Activated effector memory CD4-positive, alpha-beta T cell treated with anti-CD3 and anti-CD28 coated beads, Interleukin-2, amount 50 U/mL, for 16 hours (primary cell): ENCODE measurements around the gene ESR2.

ENCODE experiments used
- DNase-seq: peaks from one replicate; pipeline ENCODE4 v3.0.0-alpha.2; 2020

ESR2 gene

DNA sequence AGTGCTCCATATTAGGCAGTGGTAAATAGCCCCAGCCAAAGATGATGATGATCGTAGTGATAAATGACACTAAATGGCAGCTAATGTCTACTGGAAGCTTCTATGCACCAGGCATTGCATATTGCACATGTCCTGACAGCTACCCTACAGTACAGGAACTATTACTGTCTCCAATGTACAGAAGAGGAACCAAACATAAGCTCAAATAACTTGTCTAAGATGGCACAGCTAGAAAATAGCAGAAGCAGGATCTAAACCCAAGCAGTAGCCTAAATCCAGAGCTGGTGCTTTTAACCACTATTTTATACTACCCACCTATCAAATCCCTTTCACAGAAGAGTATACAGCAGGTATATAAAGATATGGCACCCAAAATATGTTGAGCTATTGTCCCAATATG is 28.9 kb downstream of the ESR2 start:
- DNase-seq: no peak

DNA sequence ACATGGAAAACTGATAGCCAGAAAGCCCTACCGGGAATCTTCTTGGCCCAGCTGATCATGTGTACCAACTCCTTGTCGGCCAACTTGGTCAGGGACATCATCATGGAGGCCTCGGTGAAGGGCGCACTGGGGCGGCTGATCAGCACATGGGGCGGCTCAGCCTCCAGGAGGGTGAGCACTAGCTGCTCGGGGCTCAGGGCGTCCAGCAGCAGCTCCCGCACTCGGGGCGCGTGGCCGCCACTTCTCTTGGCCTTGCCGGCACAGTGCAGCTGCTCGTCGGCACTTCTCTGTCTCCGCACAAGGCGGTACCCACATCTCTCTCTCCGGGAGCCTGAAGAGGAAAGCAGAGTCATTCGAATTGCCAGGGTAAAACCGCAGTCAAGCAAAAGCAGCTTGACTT is 33.8 kb downstream of the ESR2 start:
- DNase-seq: no peak

DNA sequence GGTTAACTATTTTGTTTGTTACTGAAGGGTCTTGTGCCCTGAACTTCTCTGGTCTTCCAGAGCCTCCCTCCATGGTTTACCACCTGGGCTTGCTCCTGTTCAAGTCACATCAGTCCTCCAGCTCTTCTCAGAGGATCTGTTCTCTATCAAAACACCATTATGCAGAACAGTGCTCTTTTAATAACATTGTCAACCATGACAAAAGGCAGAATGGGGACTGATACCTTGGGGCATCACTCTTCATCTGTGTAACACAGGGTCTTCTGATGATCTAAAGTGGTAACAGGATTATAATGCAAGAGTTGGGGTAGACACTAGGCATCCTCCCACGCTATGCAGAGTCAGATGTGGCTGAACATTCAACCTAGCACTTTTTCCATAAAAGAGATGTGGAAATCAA is 38.4 kb downstream of the ESR2 start:
- no peak for DNase-seq

DNA sequence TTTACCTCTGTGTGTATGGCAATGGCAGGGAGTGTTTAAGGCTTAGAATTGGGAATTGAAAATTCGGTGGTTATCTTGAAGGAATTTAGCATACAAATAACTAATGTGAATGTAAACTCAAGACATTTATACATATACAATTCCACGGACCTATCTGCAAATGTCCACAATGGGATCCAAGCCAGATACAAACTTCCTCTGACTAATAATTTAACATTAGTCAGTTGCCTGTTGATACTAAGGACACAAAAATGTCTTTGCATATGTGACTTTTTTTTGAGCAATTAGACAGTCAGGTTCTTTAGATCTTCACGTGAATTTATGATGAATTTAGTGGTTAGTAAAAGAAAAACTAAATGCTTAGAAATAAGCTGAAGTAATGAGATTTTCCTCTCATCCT is 40.5 kb downstream of the ESR2 start:
- DNase-seq: no peak

DNA sequence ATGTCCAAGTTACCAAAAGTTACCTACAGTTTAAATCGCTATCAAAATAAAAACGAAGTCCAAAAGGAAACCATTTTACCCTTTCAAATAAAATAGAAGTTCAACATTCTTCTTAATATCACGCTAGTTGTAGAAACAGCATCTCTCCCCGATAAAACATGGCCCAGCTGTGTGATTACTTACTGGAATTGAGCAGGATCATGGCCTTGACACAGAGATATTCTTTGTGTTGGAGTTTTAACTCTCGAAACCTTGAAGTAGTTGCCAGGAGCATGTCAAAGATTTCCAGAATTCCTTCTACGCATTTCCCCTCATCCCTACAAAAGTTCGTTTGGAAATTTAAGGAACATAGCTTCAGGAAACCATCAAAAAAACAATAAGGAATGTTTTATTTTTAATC is 44.8 kb downstream of the ESR2 start:
- DNase-seq: no peak

DNA sequence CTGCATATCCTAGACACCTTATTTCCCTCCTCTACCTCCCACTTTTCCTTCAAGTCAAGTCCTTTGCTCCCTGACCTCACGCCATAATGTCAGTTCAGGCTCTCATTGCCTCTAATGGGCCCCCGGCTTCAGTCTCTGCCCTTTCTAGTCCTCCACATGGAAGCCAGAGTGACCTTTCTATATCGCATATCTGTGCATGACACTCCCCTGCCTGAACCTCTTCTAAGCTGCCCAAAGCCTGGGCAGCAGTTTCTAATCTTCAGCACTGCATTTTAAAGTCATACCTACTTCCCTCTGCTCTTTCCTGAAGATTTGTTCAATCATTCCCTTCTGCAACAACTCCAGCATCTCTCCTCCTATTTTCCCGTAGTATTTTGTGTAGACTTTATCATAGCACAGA is 45.5 kb downstream of the ESR2 start:
- no peak for DNase-seq

DNA sequence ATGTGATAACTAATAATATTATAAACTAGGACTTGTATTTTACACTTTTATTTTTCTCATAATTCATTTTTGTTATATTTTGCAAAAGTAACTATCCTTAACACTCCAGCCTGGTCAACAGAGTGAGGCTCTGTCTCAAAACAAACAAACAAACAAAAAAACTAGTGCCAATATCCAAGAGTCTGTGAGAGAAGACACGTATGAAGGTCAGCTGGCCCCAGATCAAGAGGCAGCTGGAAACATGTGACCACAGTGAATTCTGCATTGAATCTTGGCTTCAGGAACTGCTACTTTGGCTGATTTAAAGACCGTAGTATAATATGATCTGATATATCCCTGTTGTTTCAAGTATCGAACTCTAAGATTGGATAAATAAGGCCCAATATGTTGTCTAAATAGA is 47.0 kb downstream of the ESR2 start:
- DNase-seq: no peak

DNA sequence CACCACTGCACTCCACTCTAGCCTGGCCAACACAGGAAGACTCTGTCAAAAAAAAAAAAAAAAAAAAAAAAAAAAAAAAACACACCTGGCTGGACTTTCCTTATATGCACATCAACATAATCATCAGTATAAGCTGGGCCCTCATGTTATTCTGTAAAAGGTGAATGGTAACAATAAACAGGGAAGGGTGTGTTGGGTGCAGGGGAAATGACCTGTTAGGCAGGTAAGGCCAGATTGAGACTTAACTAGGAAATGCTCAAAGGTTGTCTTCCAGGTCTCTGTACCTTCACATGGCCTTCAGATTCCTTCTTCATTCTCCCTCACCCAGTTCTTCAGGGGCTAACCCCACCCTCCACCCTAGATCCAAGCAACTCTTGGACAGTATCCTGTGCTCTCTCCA is 47.5 kb downstream of the ESR2 start:
- no peak for DNase-seq

DNA sequence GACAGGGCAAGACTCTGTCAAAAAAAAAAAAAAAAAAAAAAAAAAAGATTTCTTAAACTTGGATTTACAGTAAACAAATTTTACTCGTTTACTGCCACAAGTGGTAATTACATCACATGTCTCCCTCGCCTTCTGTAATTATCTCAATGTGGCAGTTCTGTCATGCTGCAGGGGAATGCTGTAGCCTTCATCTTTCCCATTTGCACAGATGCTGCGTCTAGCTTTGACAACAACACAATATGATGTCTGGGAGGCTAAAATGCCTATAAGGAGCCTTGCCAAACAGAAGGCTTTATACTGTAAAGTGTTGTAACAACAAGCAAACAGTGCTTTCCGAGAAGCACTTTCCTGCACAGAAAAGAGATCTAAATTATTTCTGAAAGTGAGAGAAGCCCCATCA is 48.7 kb downstream of the ESR2 start:
- DNase-seq: no peak

DNA sequence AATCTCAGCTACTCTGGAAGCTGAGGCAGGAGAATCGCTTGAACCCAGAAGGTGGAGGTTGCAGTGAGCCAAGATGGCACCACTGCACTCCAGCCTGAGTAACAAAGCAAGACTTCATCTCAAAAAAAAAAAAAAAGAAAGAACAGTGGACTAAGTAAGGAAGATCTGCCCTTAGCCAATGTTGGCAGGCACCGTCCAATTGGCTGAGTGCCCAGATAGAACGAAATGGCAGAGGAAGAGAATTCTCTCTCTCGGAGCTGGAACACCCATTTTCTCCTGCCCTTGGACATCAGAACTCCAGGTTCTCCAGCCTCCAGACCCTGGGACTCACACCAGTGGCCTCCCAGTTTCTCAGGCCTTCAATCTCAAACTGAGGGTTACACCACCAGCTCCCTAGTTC is 49.9 kb downstream of the ESR2 start:
- DNase-seq: no peak

DNA sequence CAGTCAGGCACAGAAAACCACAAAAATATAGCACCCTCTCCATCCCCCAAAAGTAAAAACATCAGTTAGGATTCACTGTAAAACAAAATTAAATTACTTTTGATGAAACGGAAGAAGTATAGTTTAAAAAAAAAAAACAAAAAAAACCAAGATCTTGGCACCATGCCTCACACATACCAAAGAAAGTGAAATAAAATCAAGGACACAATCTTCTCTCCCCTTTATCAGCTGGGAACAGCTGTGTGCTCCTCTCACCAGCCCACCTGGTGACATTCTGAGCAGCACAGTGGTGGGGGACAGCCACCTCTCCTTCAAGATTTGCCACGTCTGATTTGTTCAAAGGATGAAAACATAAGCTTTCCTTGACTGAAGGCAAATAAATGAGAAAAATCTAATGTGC is 55.5 kb downstream of the ESR2 start:
- no peak for DNase-seq

DNA sequence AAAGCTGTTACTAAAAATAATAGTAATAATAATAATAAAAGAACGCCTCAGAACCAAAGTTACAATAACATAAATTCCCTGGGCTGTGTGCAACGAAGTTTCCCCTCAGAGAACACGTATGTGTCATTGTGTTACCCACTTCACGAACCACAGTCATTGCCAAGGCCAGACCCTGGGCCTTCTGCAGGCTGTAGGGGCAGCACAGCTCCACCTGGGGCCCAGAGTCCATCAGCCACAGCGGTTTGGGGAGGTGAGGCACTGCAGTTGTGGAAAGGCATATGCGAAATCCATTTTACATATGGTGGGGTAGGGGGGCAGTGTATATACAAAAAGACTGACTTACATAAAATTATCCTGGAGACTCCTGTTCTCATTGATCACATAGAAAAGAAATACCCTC is 56.1 kb downstream of the ESR2 start:
- no peak for DNase-seq

DNA sequence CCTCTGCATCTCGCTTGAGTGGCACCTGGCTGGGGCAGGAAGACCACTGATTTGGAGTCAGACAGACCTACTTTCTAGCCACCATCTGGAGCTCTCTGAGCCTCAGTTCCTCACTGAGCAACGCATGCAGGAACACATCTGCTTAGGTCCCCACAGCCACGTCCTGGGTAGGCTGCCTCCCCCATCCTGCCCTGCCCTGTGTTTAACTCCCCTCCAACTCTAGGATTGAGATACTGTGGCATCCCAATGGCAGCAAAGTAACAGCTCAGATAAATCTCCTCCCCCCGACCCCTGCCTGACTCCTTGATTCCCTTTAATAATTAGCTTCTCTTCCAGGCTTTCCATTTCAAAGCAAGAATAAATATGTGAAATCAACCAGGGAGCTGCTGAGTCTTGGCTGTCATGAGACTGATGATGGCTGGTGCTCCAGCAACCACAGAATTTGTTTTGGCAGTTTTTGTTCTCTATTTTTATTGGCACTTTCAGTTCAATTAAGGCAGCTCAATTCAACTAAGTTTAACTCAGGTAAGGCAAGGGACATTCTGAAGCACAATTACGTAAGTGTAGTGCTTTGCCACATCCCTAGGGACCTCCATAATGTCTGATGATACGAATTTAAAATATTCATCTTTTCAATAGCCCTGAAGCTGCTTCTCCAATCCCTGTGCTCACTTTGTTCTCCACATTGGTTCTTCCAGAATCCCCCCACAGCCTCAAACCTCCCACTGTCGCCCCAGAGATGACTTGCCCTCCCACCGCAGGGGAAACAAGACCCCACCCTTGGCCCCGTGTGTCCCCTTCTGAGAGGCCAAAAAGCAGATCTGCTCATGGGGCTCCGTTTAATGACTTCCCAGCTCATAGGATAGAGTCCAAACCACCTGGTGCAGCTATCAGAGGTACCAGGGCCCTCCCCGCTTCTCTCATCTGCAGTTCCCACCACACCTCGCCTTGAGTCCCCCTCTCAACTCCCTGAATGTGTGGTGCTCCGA is 58.2 kb downstream of the ESR2 start:
- no peak for DNase-seq

DNA sequence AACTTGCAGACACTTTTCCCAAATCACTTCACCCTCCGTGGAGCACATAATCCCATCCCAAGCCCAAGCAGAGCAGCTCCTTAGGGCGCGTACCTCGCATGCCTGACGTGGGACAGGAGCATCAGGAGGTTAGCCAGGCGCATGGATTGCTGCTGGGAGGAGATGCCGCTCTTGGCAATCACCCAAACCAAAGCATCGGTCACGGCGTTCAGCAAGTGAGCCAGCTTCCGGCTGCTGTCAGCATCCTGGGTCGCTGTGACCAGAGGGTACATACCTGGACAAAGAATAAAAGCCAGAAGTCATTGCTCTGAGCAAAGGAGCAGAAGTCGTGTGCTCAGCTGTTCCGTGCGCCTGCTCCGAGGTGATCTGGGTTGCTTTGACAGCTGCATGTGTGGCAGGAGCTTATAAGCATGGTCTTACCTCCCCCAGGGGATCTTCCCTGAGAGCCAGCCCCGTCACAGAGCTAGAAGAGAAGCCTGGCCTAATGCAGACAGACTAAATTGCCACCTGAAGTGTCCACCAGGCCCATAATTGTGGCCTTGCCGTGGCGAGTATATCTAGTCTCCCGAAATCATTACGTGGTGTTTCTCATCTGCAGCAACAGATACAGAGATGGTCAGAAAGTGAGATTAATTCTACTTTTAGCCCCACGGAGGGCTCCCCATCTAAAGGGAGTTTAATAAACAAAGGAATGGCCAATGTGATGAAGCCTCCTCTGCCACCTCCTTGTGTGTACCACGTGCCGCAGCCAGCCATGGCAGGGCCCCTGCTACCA is 59.1 kb downstream of the ESR2 start:
- DNase-seq: no peak

DNA sequence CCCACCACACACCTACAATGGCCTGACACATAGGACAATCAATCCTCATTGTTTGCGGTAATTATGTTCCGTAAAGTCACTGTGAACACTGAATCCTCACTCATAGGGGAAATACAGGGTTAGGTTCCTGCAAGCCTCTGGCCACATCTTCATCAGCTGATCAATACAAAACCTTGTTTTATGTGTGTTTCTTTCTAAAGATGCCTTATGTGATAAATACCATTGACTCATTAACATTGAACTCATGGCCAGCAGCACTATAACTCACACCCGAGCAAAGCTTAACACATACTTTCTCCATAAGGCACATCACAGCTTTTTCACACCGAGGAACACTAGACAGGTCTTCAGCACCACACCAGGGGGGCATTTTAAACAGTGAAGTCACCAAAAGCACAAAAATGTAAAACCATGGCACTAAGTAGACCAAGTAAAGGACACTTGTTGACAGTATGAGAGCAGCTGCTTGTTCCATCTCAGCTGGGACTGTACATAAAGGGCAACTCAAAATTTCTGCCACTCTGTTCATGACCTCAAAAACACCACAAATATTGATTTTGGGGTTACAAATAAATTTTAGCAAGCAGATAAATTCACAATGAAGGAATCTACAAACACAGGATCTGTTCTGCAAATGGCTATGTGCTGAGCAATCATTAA is 60.5 kb downstream of the ESR2 start:
- DNase-seq: no peak

DNA sequence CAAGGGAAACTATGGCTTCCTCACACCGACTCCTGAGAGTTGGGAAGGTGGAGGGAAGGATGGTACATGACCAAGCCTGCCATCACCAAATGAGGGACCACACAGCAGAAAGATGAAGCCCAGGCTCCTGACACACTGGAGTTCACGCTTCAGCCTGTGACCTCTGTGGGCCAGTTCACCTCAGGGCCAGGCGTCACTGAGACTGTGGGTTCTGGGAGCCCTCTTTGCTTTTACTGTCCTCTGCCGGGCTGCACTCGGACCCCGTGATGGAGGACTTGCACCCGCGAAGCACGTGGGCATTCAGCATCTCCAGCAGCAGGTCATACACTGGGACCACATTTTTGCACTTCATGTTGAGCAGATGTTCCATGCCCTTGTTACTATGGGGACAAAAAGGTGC is 61.2 kb downstream of the ESR2 start:
- DNase-seq: no peak

DNA sequence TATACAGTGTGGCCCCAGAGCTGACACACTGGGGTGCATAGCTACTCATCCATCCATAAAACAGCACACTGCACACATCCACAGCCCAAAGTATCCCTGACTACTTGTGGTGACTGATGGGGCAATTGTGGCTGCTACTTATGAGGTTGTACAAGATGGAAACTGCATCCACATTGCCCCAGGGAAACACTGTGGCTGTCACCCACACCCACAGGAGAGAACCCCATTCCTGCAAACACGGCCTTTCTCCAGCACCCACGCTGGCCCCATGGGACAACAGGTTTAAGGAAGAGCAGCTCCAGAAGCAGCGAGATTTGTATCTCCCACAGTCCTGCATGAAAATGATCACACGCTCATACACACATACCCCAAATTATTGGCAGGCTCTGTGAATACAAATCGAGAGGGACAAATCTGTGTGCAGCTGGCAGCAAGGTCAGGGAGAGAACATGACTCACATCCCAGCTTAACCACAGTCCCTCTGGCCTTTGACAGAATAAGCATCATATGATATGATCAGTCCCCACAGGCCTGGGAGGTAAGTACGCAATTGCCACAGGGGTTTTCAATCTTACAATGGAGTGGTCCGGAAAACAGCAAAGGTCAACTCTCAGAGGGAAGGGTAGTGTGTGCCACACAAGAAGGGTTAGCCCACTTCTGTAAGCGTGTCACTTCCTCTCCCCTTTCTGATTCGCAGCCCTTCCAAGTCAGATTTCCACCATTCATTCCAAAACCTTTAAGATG is 61.9 kb downstream of the ESR2 start:
- DNase-seq: no peak

DNA sequence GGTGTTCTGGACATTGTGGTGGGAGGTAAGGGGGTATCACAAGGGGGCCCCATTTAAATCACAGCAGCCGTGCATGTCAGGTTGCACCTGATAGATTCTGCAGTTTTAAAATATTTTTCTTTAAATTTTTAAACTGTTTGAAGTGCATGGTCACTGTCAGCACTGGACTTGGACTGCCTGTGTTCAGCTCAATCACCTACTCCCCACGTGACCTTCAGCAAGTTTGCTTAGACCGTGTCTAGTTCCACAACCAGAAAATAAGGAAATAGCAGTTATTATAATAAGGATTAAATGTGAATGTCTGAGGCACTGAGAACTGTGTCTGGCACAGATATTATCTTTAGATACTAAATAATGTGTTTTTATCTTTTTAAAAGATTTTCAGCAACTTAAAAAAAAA is 64.7 kb downstream of the ESR2 start:
- no peak for DNase-seq

DNA sequence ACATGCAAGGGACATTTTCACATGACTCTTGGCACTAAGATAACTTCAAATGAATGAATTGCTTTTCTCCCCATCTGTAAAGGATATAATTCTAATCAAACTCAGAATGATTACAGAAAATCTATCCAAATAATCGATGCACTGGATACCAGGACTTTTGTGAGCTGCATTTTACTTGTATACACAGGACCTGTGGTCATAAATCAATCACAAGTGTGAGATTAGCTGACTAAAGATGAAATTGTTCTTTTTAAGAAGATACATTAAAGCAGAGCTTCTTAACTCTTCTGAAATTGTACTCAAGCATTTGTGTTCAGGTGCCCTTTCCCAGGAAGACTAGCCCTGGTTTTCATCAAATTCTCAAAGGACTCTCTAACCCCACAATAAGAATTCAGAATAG is 66.3 kb downstream of the ESR2 start:
- no peak for DNase-seq

DNA sequence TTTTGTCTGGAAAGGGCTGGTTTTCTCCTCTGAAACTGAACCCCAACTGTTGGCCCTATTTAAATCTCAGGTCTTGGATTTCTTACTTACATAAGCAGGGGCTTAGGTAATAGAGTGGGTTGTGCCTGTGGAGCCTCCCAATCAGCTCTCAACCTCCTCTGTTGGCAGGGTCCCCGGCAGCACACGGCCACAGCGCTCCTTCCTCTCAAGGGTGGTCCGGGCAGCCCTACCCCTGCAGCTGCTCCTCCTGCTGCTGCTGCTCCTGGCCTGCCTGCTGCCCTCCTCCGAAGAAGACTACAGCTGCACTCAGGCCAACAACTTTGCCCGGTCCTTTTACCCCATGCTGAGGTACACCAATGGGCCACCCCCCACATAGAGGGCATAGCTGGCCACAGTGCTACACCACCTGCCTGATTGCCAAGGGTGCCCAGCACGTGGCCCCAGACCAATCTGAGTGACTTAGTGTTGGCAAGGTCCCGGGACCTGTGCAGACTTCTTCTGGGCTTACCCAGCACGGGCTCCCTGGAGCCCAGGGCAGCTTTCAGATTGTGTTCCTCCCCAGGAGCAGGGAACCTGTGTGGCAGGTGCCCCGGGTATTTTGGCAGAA is 68.9 kb downstream of the ESR2 start:
- no peak for DNase-seq

DNA sequence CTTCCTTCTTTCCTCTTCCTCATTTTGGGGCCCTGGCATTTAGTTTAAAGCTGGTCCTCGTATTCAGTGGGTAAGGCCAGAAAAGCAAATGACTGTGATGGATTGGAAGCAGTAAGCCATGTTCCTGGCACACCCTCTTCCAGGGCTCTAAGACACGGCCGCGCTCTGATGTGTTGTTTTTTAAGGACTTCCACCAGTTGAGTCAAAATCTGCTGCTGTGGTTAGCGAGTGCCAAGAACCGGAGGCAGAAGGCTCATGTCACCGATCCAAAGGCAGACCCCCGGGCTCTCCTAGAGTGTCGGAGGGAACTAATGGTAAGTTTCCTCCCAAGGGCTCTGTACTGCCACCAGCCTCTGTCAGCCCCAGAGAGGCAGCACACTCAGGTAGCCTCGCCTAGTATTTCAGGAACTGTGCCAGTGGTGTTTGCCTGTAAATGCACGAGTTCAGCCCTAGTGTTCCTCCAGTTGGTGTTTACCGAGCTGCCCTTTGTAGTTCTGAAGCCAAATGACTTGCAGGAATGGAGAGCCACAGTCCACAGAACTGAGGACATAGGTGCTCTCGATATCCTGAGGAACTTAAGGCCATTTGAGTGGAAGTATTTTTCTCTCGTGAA is 72.7 kb downstream of the ESR2 start:
- no peak for DNase-seq

DNA sequence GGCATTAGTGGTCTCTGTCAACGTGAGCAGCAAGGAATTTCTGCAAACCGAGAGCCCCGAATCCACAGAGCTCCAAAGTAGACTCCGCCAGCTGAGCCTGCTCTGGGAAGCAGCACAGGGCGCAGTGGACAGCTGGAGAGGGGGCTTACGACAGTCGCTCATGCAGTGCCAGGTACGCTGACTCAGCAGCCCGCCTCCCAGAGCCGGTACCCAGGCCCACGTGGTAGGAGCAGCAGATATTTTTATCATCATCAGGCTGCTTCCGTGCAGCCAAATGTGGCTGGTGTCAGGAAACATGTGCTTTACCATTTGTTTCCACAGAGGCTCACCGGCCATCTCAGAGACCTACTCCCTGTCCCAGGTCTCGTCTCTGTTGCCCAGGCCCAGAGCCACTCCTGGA is 73.7 kb downstream of the ESR2 start:
- DNase-seq: no peak
